Tibial nerve (tissue), 4 donors: ENCODE results near the gene PKDREJ. TPM values are rescaled to one million over a fixed set of nuclear protein-coding genes. Genes with fewer than 3 reads are reported as not detected.

Experiments
- DNase-seq, 2 donors: peaks; one replicate each; pipeline ENCODE4 v3.0.0-alpha.2; 2019; ENCODE audit warnings: low spot score in 2 of 2
- H3K27ac ChIP-seq, 4 donors: fragments of 200-600 bp; sonication (generic) in 3 of 4; one replicate each; pipeline ENCODE4 v1.5.1; 2017 to 2019; ENCODE audit warnings: mild to moderate bottlenecking in 1 of 4
- H3K27me3 ChIP-seq, 2 donors: fragments of 200-600 bp; sonication (generic) in 1 of 2; one replicate each; pipeline versions ENCODE4 v1.5.1 to v1.6.0; 2017 to 2019
- H3K36me3 ChIP-seq, 3 donors: fragments of 200-600 bp; sonication (generic); one replicate each; pipeline ENCODE4 v1.5.1; 2018 to 2019
- H3K4me1 ChIP-seq, 4 donors: fragments of 200-600 bp; sonication (generic) in 3 of 4; one replicate each; pipeline ENCODE4 v1.5.1; 2017 to 2019
- H3K4me3 ChIP-seq, 4 donors: fragments of 200-600 bp; sonication (generic) in 3 of 4; one replicate each; pipeline ENCODE4 v1.5.1; 2017 to 2019; ENCODE audit warnings: mild to moderate bottlenecking in 1 of 4, moderate library complexity in 1 of 4
- H3K9me3 ChIP-seq, 4 donors: fragments of 200-600 bp; sonication (generic) in 3 of 4; one replicate each; pipeline ENCODE4 v1.5.1; 2017 to 2019
- CTCF ChIP-seq, 5 experiments: fragments of 200-600 bp in 3 of 5; fragments of 450-650 bp in 2 of 5; sonication (generic) in 3 of 5; IDR thresholded peaks; one replicate each; pipeline ENCODE4 v1.5.1; 2016 to 2019; ENCODE audit warnings: antibody characterized with exemption in 5 of 5, mild to moderate bottlenecking in 3 of 5, moderate library complexity in 2 of 5
- EP300 ChIP-seq, 2 donors: sonication (generic); formaldehyde crosslinking; IDR thresholded peaks; one replicate each; pipeline ENCODE4 v1.6.1; 2017; ENCODE audit warnings: antibody characterized with exemption in 2 of 2, mild to moderate bottlenecking in 1 of 2
- POLR2A ChIP-seq, 2 donors: fragments of 450-650 bp; IDR thresholded peaks; one replicate each; pipeline ENCODE4 v1.6.1; 2017; ENCODE audit warnings: antibody characterized with exemption in 2 of 2, mild to moderate bottlenecking in 2 of 2, moderate library complexity in 2 of 2
- WGBS, 2 donors: methylation state at CpG; one replicate each; pipeline ENCODE4 v1.1.5; 2018; 5-methylcytosine and 5-hydroxymethylcytosine counted together
- total RNA-seq, 4 donors: library from RNA; depleted of rRNA; stranded (reverse); fragments of >200 nt; gene quantifications; one replicate each; pipeline ENCODE4 v1.1.0, GENCODE V29; 2016

The PKDREJ gene
- total RNA-seq, 4 donors from 2014 or later, result under 0.01 to 0.39 TPM; not detected in 2

DNA sequence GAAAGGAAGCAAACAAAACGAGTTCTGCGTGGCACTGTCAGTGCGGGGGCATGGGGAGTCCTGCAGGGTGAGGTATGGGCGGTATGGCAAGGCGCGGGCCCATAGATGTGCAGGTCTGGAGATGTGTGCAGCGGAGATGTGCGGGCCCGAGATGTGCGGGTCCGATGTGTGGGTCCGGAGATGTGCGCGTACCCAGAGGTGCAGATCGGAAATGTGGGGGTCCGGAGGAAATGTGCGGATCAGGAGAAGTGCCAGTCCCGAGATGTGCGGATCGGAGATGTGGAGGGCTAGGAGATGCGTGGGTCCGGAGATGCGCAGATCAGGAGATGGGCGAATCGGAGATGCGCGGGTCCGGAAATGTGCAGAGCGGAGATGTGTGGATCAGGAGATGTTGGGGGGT is 49.0 kb downstream of the PKDREJ start:
- Histone ChIP-seq H3K27me3 (no peaks in the 10 kb centered on the region), H3K4me1 (no peaks in the 10 kb centered on the region), H3K27ac (no peak overlapping the region), H3K4me3 (no peak overlapping the region), H3K36me3 (peaks cover 6 to 90% (median 17%) of the 10 kb centered on the region in 3 donors), H3K9me3 (peaks cover 0 to 10% (median 3%) of the 10 kb centered on the region in 4 donors)
- no peak for DNase-seq
- TF ChIP-seq CTCF (IDR thresholded peaks at IDR 0.05) (no peak), EP300 (IDR thresholded peaks at IDR 0.05) (no peak), POLR2A (IDR thresholded peaks at IDR 0.05) (no peak)
- WGBS, 2 donors, result 96 to 97% methylated on average over 29 of the region's 29 CpGs

GRCh38 chr22:46213052-46213451 is 50.1 kb downstream of the PKDREJ start:
- no peaks in the 10 kb centered on the region for H3K4me1 ChIP-seq
- peaks cover 0 to 20% (median 4%) of the 10 kb centered on the region in 4 donors for H3K9me3 ChIP-seq
- no peak overlapping the region for H3K4me3 ChIP-seq
- TF ChIP-seq POLR2A (IDR thresholded peaks at IDR 0.05), result no peak
- no peak for TF ChIP-seq CTCF (IDR thresholded peaks at IDR 0.05)
- TF ChIP-seq EP300 (IDR thresholded peaks at IDR 0.05), result no peak
- 92 to 95% methylated on average over 4 of the region's 4 CpGs for WGBS, 2 donors
- H3K27me3 ChIP-seq, result no peaks in the 10 kb centered on the region
- H3K36me3 ChIP-seq, result peaks cover 3 to 90% (median 17%) of the 10 kb centered on the region in 3 donors
- DNase-seq, result no peak
- H3K27ac ChIP-seq, result no peak overlapping the region

- H3K27ac ChIP-seq, result no peak overlapping the region
- no peaks in the 10 kb centered on the region for H3K4me1 ChIP-seq
- peaks cover 0 to 24% (median 4%) of the 10 kb centered on the region in 4 donors for H3K9me3 ChIP-seq
- no peaks in the 10 kb centered on the region for H3K27me3 ChIP-seq
- TF ChIP-seq CTCF (IDR thresholded peaks at IDR 0.05) (no peak), EP300 (IDR thresholded peaks at IDR 0.05) (no peak)
- 94 to 96% methylated on average over 4 of the region's 4 CpGs for WGBS, 2 donors
- H3K36me3 ChIP-seq, result peaks cover 2 to 90% (median 17%) of the 10 kb centered on the region in 3 donors
- DNase-seq, result no peak
- H3K4me3 ChIP-seq, result no peak overlapping the region
Measured at GRCh38 chr22:46212195-46212594, 50.9 kb downstream of the PKDREJ start.

DNA sequence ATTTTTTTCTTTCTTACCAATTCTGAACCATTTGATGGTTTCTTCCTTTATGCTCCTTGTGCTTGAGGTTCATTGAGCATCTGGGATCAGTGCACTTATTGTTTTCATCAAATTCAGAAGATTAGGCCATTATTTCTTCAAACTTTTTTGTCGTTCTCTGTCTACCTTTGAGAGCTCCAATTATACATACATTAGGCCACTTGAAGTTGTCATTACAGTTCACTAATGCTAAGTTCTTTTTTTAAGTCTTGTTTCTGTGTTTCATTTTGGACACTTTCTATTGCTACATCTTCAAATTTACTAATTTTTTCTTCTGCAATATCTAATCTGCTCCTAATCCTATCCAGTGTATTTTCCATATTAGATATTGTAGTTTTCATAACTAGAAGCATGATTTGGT is 53.9 kb downstream of the PKDREJ start:
- TF ChIP-seq POLR2A (IDR thresholded peaks at IDR 0.05) (no peak), EP300 (IDR thresholded peaks at IDR 0.05) (no peak), CTCF (IDR thresholded peaks at IDR 0.05) (no peak)
- no peak overlapping the region for H3K4me3 ChIP-seq
- no peak overlapping the region for H3K27ac ChIP-seq
- no peaks in the 10 kb centered on the region for H3K27me3 ChIP-seq
- no peaks in the 10 kb centered on the region for H3K4me1 ChIP-seq
- no peak for DNase-seq
- H3K36me3 ChIP-seq, result peaks cover 0 to 85% (median 10%) of the 10 kb centered on the region in 3 donors
- WGBS, 2 donors, result 92 to 93% methylated on average over 1 of the region's 1 CpG
- H3K9me3 ChIP-seq, result peaks cover 0 to 33% (median 4%) of the 10 kb centered on the region in 4 donors

Other genes starting within 250 kb of the PKDREJ start
- gene PPARA, start 112.8 kb downstream of the PKDREJ start, total RNA-seq, result 10 to 100 TPM; 18.9 to 43.5 (median 27.2) TPM
- gene CDPF1, start 13.1 kb downstream of the PKDREJ start, total RNA-seq, result 10 to 100 TPM in 3 of 4 donors, 1 to 10 TPM in 1; 7.5 to 22.5 (median 17.4) TPM
- gene TTC38, start 4.7 kb upstream of the PKDREJ start, total RNA-seq, result 10 to 100 TPM; 63.2 to 85.2 (median 74.2) TPM
- gene GTSE1, start 33.5 kb upstream of the PKDREJ start, total RNA-seq, result 1 to 10 TPM in 1 of 4 donors, under 1 TPM in 1, not detected in 2; 0.30 to 3.3 TPM
- gene TRMU, start 72.4 kb upstream of the PKDREJ start, total RNA-seq, result 10 to 100 TPM; 50.0 to 85.3 (median 64.5) TPM